Stomach (tissue), 4 donors: ENCODE results near the gene FNBP1L.

Source experiments
- CTCF ChIP-seq, 7 experiments: fragments of 450-650 bp in 4 of 7; fragments of 200-600 bp in 3 of 7; sonication (generic) in 3 of 7; IDR thresholded peaks; one replicate each; pipeline ENCODE4 v1.5.1; 2016 to 2019; ENCODE audit warnings: antibody characterized with exemption in 7 of 7, control low read depth in 2 of 7, mild to moderate bottlenecking in 1 of 7
- POLR2A ChIP-seq, 4 donors: fragments of 450-650 bp; IDR thresholded peaks; one replicate each; pipeline ENCODE4 v1.6.1; 2016; ENCODE audit warnings: antibody characterized with exemption in 4 of 4, control low read depth in 2 of 4, mild to moderate bottlenecking in 1 of 4, moderate library complexity in 1 of 4

DNA sequence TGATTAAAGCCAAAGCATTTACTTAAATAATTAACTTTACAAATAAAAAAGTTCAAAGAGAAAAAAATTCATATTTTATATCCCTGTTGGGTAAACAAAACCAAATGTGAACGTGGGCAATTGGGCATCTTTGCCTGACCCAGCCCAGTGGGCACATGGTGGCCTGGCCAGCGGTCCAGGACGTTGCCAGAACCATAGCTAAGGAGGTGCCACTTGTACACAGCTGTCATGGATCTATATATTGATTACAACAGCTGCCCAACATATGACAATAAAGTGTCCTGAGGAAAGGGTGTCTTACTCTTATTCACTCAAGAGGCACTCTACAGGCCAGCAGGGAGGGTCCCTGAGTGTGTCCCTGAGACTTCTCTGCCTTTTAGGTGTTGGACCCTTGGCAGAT is 155.2 kb downstream of the FNBP1L start:
- TF ChIP-seq CTCF (IDR thresholded peaks at IDR 0.05) (no peak), POLR2A (IDR thresholded peaks at IDR 0.05) (no peak)
